Esophagus (tissue), 2 donors: Measurements from ENCODE around the gene JARID2. TPM values are rescaled to one million over a fixed set of nuclear protein-coding genes. Genes with fewer than 3 reads are reported as not detected.

ENCODE experiments used
- H3K27ac ChIP-seq, 2 donors: one replicate each; pipeline ENCODE4 v1.5.1; 2013; ENCODE audit warnings: low read depth in 2 of 2, mild to moderate bottlenecking in 2 of 2, inconsistent platforms in 1 of 2, low read length in 1 of 2, moderate library complexity in 1 of 2
- H3K27me3 ChIP-seq, 2 donors: one replicate each; pipeline ENCODE4 v1.6.1; 2013; ENCODE audit warnings: low read length in 2 of 2, control low read depth in 1 of 2, mild to moderate bottlenecking in 1 of 2; ENCODE audit not compliant: insufficient read depth in 2 of 2, control insufficient read depth in 1 of 2
- H3K36me3 ChIP-seq, 2 donors: one replicate each; pipeline ENCODE4 v1.6.1; 2013; ENCODE audit warnings: low read length in 1 of 2; ENCODE audit not compliant: control insufficient read depth in 2 of 2, insufficient read depth in 2 of 2
- H3K4me1 ChIP-seq, 2 donors: one replicate each; pipeline ENCODE4 v1.6.1; 2013; ENCODE audit warnings: low read length in 1 of 2; ENCODE audit not compliant: control insufficient read depth in 2 of 2, insufficient read depth in 2 of 2
- H3K4me3 ChIP-seq, 2 donors: one replicate each; pipeline ENCODE4 v1.5.1; 2013; ENCODE audit warnings: low read length in 2 of 2, mild to moderate bottlenecking in 2 of 2, low read depth in 1 of 2, moderate library complexity in 1 of 2
- H3K9me3 ChIP-seq, 2 donors: one replicate each; pipeline ENCODE4 v1.6.1; 2013; ENCODE audit warnings: mild to moderate bottlenecking in 2 of 2, low read depth in 1 of 2, low read length in 1 of 2, moderate library complexity in 1 of 2; ENCODE audit not compliant: control insufficient read depth in 2 of 2, insufficient read depth in 1 of 2
- WGBS, 2 donors: extraction: QIAGEN DNeasy Blood & Tissue Kit; methylation state at CpG; one replicate each; pipeline ENCODE4 v1.1.7; 2013; 5-methylcytosine and 5-hydroxymethylcytosine counted together
- polyA plus RNA-seq, 2 donors: library from polyadenylated mRNA; stranded (reverse); fragments of 200-250 nt; gene quantifications; one replicate each; pipeline ENCODE4 v1.2.3, GENCODE V29; 2013
- donor health status: healthy with polysubstance abuse.
- donor health status: Bipolar disorder and iron deficiency.

The JARID2 gene
- polyA plus RNA-seq, 2 donors: 7.9 to 8.3 TPM

DNA sequence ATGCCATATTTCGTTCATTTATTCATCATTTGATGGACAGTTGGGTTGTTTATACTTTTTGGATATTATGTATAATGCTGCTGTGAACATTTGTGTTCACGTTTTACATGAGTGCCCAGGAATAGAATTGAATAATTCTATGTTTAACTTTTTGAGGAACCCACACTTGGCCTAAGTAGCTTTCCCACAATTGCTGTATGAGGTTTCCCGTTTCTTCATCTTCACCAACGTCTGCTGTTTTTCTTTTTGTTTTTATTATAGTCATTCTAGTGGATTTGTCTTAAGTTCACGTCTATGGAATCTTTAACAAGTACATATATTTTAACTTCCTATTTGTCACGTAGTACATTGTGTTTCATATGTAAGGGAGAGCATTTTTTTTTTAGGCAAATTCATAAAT, 110.3 kb downstream of the JARID2 start:
- Histone ChIP-seq H3K27ac (no peak overlapping the region), H3K4me1 (peaks cover 0 to 6% of the 10 kb centered on the region in 2 donors), H3K9me3 (no peaks in the 10 kb centered on the region), H3K27me3 (no peaks in the 10 kb centered on the region), H3K36me3 (no peaks in the 10 kb centered on the region), H3K4me3 (no peak overlapping the region)
- 82 to 83% methylated on average over 6 of the region's 6 CpGs for WGBS, 2 donors

- WGBS, 2 donors: 84 to 88% methylated on average over 5 of the region's 5 CpGs
Measured at GRCh38 chr6:15356937-15357336, 111.1 kb downstream of the JARID2 start.

GRCh38 chr6:15357782-15358181, 111.9 kb downstream of the JARID2 start:
- no peak overlapping the region for H3K27ac ChIP-seq
- no peak overlapping the region for H3K4me3 ChIP-seq
- no peaks in the 10 kb centered on the region for H3K4me1 ChIP-seq
- H3K36me3 ChIP-seq: no peaks in the 10 kb centered on the region
- WGBS, 2 donors: 70 to 78% methylated on average over 5 of the region's 5 CpGs
- H3K9me3 ChIP-seq: no peaks in the 10 kb centered on the region
- no peaks in the 10 kb centered on the region for H3K27me3 ChIP-seq

More at GRCh38 chr6:15356937-15357336, 111.1 kb downstream of the JARID2 start:
- Histone ChIP-seq H3K27ac (no peak overlapping the region), H3K27me3 (no peaks in the 10 kb centered on the region), H3K4me1 (no peaks in the 10 kb centered on the region), H3K4me3 (no peak overlapping the region), H3K36me3 (no peaks in the 10 kb centered on the region), H3K9me3 (no peaks in the 10 kb centered on the region)

GRCh38 chr6:15358579-15359327, 112.9 kb downstream of the JARID2 start:
- Histone ChIP-seq H3K4me1 (no peaks in the 10 kb centered on the region), H3K9me3 (no peaks in the 10 kb centered on the region), H3K27me3 (no peaks in the 10 kb centered on the region), H3K27ac (no peak overlapping the region), H3K4me3 (no peak overlapping the region), H3K36me3 (no peaks in the 10 kb centered on the region)
- 86 to 89% methylated on average over 9 of the region's 9 CpGs for WGBS, 2 donors

GRCh38 chr6:15359335-15359862, 113.5 kb downstream of the JARID2 start:
- no peaks in the 10 kb centered on the region for H3K9me3 ChIP-seq
- WGBS, 2 donors: 84 to 88% methylated on average over 11 of the region's 11 CpGs
- H3K36me3 ChIP-seq: no peaks in the 10 kb centered on the region
- H3K27ac ChIP-seq: no peak overlapping the region
- no peak overlapping the region for H3K4me3 ChIP-seq
- H3K27me3 ChIP-seq: no peaks in the 10 kb centered on the region
- H3K4me1 ChIP-seq: no peaks in the 10 kb centered on the region

DNA sequence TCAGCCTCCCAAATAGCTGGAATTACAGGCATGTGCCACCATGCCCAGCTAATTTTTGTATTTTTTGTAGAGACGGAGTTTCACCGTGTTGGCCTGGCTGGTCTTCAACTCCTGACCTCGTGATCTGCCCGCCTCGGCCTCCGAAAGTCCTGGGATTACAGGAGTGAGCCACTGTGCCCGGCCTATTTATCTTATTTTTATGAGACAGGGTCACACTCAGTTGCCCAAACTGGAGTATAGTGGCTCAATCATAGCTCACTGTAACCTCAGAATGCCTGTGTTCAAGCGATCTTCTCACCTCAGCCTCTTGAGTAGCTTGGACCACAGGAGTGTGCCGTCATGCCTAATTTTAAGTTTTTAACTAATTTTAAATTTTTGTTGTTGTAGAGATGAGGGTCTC, 114.4 kb downstream of the JARID2 start:
- Histone ChIP-seq H3K4me3 (no peak overlapping the region), H3K4me1 (peaks cover 0 to 2% of the 10 kb centered on the region in 2 donors), H3K27ac (no peak overlapping the region), H3K27me3 (no peaks in the 10 kb centered on the region), H3K36me3 (no peaks in the 10 kb centered on the region), H3K9me3 (no peaks in the 10 kb centered on the region)
- WGBS, 2 donors: 96 to 97% methylated on average over 9 of the region's 9 CpGs

DNA sequence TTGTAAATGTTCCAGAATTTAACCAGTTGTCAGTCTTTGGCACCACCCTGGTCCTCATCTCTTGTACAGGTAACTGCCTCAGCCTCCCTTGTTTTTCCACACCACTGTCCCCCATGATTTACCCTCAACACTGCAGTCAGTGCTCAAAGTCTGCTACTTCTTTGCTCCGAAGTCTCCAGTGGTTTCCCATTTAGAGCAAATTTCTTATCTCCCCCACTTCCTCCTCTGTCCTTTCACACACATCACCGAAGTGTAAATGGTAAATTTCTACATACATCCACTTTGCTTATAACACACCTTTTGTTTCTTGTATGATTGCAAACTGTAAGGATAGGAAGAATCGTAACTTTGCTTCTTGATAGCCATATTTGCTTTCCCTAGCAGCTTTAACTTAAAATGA, 115.3 kb downstream of the JARID2 start:
- H3K4me3 ChIP-seq: no peak overlapping the region
- peaks cover 0 to 2% of the 10 kb centered on the region in 2 donors for H3K4me1 ChIP-seq
- H3K27me3 ChIP-seq: no peaks in the 10 kb centered on the region
- H3K27ac ChIP-seq: no peak overlapping the region
- H3K36me3 ChIP-seq: no peaks in the 10 kb centered on the region
- WGBS, 2 donors: 95 to 96% methylated on average over 3 of the region's 3 CpGs
- no peaks in the 10 kb centered on the region for H3K9me3 ChIP-seq

DNA sequence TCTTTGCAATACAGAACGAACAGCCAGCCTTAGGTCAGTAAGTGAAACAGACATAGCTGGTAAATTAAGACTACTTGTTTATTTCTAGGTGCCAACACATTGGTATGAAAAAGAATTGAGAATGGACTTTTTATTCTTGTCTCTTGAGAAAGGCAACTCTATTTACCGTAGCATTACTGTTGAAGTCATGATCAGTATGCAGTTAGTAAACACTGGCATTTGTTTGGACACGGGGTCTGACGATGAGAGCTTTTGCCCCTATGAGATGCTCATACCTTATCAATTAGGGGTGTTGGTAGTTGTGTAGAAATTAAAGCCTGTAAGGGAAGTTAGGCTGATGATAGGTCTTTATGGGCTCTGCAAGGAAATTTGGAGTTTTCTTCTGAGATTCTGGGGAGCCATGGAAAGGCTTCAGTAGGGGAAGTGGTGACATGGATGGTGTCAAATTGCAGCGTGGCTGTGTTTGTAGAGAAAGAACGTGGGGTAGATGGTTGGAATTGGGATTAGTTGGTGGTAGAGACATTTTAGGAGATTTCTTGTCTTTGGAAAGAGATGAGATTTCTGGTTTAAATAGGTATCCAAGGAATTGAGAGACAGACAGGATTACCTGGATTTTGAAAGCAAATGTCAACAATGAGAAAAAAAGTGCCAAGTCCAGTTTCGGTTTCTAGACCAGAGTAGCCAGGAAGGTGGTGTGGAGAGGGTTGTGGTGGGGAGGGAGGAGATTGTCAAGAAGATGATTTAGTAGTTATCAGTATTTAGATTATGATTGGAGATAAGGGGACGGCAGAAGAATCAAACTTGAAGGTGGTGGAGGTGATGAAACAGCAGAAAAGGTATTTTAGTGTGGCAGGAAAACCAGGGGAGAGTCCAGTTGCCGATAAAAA, 116.6 kb downstream of the JARID2 start:
- Histone ChIP-seq H3K36me3 (no peaks in the 10 kb centered on the region), H3K9me3 (no peaks in the 10 kb centered on the region), H3K27ac (no peak overlapping the region), H3K4me1 (peaks cover 0 to 4% of the 10 kb centered on the region in 2 donors), H3K27me3 (no peaks in the 10 kb centered on the region), H3K4me3 (no peak overlapping the region)
- 65 to 72% methylated on average over 9 of the region's 9 CpGs for WGBS, 2 donors

- H3K9me3 ChIP-seq: no peaks in the 10 kb centered on the region
- no peak overlapping the region for H3K4me3 ChIP-seq
- peaks cover 0 to 4% of the 10 kb centered on the region in 2 donors for H3K4me1 ChIP-seq
- no peaks in the 10 kb centered on the region for H3K27me3 ChIP-seq
- no peaks in the 10 kb centered on the region for H3K36me3 ChIP-seq
- H3K27ac ChIP-seq: no peak overlapping the region
- WGBS, 2 donors: 55 to 72% methylated on average over 3 of the region's 3 CpGs
Measured at GRCh38 chr6:15363164-15363522, 117.3 kb downstream of the JARID2 start.
